GM19397 (cell line): ENCODE measurements around the gene KLF13.
A peak's percentile ranks its signal among the peaks of the same experiment; 100 is the strongest.

Experiments
- ATAC-seq: cut with Tn5 transposase; IDR thresholded peaks from one replicate; pipeline ENCODE4 v1.9.1; 2021; ENCODE audit warnings: mild to moderate bottlenecking, moderate library complexity; ENCODE audit not compliant: unreplicated experiment

KLF13 gene

GRCh38 chr15:31314380-31314779, 12.3 kb upstream of the KLF13 start:
- ATAC-seq = no peak

GRCh38 chr15:31316135-31316795, 10.4 kb upstream of the KLF13 start:
- no peak for ATAC-seq

GRCh38 chr15:31317017-31317416, 9.6 kb upstream of the KLF13 start:
- no peak for ATAC-seq

GRCh38 chr15:31317421-31318327, 9.0 kb upstream of the KLF13 start:
- ATAC-seq = no peak

GRCh38 chr15:31318429-31318828, 8.2 kb upstream of the KLF13 start:
- no peak for ATAC-seq

GRCh38 chr15:31320022-31320421, 6.6 kb upstream of the KLF13 start:
- ATAC-seq = no peak

- no peak for ATAC-seq
Measured at GRCh38 chr15:31321418-31321817, 5.2 kb upstream of the KLF13 start.

- no peak for ATAC-seq
Measured at GRCh38 chr15:31322504-31322903, 4.1 kb upstream of the KLF13 start.

- ATAC-seq = no peak
Measured at GRCh38 chr15:31323627-31324026, 3.0 kb upstream of the KLF13 start.

GRCh38 chr15:31324186-31324585, 2.4 kb upstream of the KLF13 start:
- no peak for ATAC-seq

GRCh38 chr15:31324806-31325594, 1.6 kb upstream of the KLF13 start:
- no peak for ATAC-seq

- ATAC-seq = peak; percentile 5
Measured at GRCh38 chr15:31325595-31326155, 960 bp upstream of the KLF13 start.

GRCh38 chr15:31326875-31327668, 437 bp downstream of the KLF13 start:
- ATAC-seq = peak; percentile 22

GRCh38 chr15:31327669-31328427, 1.2 kb downstream of the KLF13 start:
- peak; percentile 8 for ATAC-seq

GRCh38 chr15:31328428-31328968, 1.9 kb downstream of the KLF13 start:
- no peak for ATAC-seq

GRCh38 chr15:31328969-31329639, 2.5 kb downstream of the KLF13 start:
- no peak for ATAC-seq

- ATAC-seq = no peak
Measured at GRCh38 chr15:31329640-31330010, 3.0 kb downstream of the KLF13 start.

GRCh38 chr15:31330111-31330785, 3.6 kb downstream of the KLF13 start:
- no peak for ATAC-seq
